GM12878 (cell line): Measurements from ENCODE around the gene ADAMTSL3. TPM values are rescaled to one million over a fixed set of nuclear protein-coding genes. Genes with fewer than 3 reads are reported as not detected.

Experiments used
- ATAC-seq: fragments of 200-7000 bp; cut with Tn5 transposase; 3 replicates; pipeline ENCODE4 v1.9.1; 2020; ENCODE audit warnings: mild to moderate bottlenecking, moderate library complexity
- BruUV-seq: library from RNA; stranded (reverse); fragments of 400-500 nt; replicated peaks from 2 replicates; lab custom pipeline; 2021; lab: Mats Ljungman, UMichigan
- CTCF ChIA-PET: fragments of 300-600 bp; sonication (Branson Sonifier 250); formaldehyde crosslinking; extraction: SDS; loops from one replicate; lab custom pipeline; 2021; ENCODE audit warnings: inconsistent platforms; lab: Yijun Ruan, JAX
- POLR2A ChIA-PET: fragments of 350-600 bp; formaldehyde crosslinking; extraction: SDS; loops from one replicate; lab custom pipeline; 2021; ENCODE audit warnings: inconsistent platforms; lab: Charles Lee
- RAD21 ChIA-PET: fragments of 300-600 bp; sonication (Branson Sonifier 250); formaldehyde crosslinking; loops from one replicate; lab custom pipeline; 2023; ENCODE audit warnings: antibody characterized with exemption; ENCODE audit not compliant: unreplicated experiment; lab: Charles Lee
- SMC1A ChIA-PET: fragments of 300-600 bp; sonication (Branson Sonifier 250); formaldehyde crosslinking; loops from one replicate; lab custom pipeline; 2023; ENCODE audit not compliant: unreplicated experiment, uncharacterized antibody; lab: Charles Lee
- DNase-seq: peaks from one replicate; pipeline ENCODE4 v3.0.0-alpha.2; 2011; ENCODE audit warnings: low read depth, low spot score
- FAIRE-seq: peaks from 3 replicates; lab custom pipeline; 2011; peaks lifted over from hg19 to GRCh38; lab: Jason Lieb, UNC
- H2AFZ ChIP-seq: 2 replicates; pipeline ENCODE4 v1.6.0; 2011; ENCODE audit warnings: low read depth, low read length, control low read depth; ENCODE audit not compliant: control insufficient read depth
- H3K27ac ChIP-seq: 2 replicates; pipeline ENCODE4 v1.5.1; 2011; ENCODE audit warnings: control low read depth; ENCODE audit not compliant: control insufficient read depth, insufficient read depth
- H3K27me3 ChIP-seq, 2 experiments: replicated peaks in 1 of 2; 2 replicates each; pipeline versions ENCODE4 v1.6.0 to v1.6.1; 2011; ENCODE audit warnings: low read length in 1 of 2; ENCODE audit not compliant: control insufficient read depth in 2 of 2, insufficient read depth in 2 of 2
- H3K36me3 ChIP-seq, 2 experiments: 2 replicates each; pipeline ENCODE4 v1.5.1; 2011; ENCODE audit warnings: low read length in 1 of 2; ENCODE audit not compliant: control insufficient read depth in 2 of 2, insufficient read depth in 2 of 2
- H3K4me1 ChIP-seq: 2 replicates; pipeline ENCODE4 v1.6.1; 2011; ENCODE audit warnings: mild to moderate bottlenecking, low read length, moderate library complexity, mixed read lengths; ENCODE audit not compliant: control insufficient read depth, insufficient read depth
- H3K4me2 ChIP-seq: 2 replicates; pipeline ENCODE4 v1.6.0; 2011; ENCODE audit warnings: control low read depth; ENCODE audit not compliant: control insufficient read depth, insufficient read depth
- H3K4me3 ChIP-seq: fragments of 200-600 bp; sonication (generic); 2 replicates; pipeline ENCODE4 v1.5.1; 2016
- H3K79me2 ChIP-seq: 2 replicates; pipeline ENCODE4 v1.6.0; 2011; ENCODE audit warnings: low read length; ENCODE audit not compliant: control insufficient read depth, insufficient read depth
- H3K9ac ChIP-seq: 2 replicates; pipeline ENCODE4 v1.8.0; 2011; ENCODE audit warnings: low read length, control low read depth, mixed read lengths; ENCODE audit not compliant: control insufficient read depth, insufficient read depth
- H3K9me3 ChIP-seq: replicated peaks from 3 replicates; pipeline ENCODE4 v1.5.1; 2011; ENCODE audit warnings: mild to moderate bottlenecking, low read length; ENCODE audit not compliant: control insufficient read depth, insufficient read depth
- H4K20me1 ChIP-seq: 2 replicates; pipeline ENCODE4 v1.6.0; 2011; ENCODE audit not compliant: control insufficient read depth, insufficient read depth
- CHD1 ChIP-seq: IDR thresholded peaks from 2 replicates; pipeline ENCODE4 v1.6.1; 2012; ENCODE audit warnings: low read depth, low read length, improper control_type of control experiment
- EGR1 ChIP-seq, 2 experiments: IDR thresholded peaks; 1 replicate in 1 of 2; 2 replicates in 1 of 2; pipeline ENCODE4 v1.6.1; 2011 to 2012; ENCODE audit warnings: low read depth in 2 of 2, low read length in 2 of 2, borderline replicate concordance in 1 of 2, mild to moderate bottlenecking in 1 of 2, moderate library complexity in 1 of 2
- GABPA ChIP-seq: IDR thresholded peaks from 2 replicates; pipeline ENCODE4 v1.6.1; 2014; ENCODE audit warnings: antibody characterized with exemption, low read depth, mild to moderate bottlenecking, inconsistent platforms
- IRF4 ChIP-seq: IDR thresholded peaks from 2 replicates; pipeline ENCODE4 v1.6.1; 2011; ENCODE audit warnings: low read depth, low read length
- MYC ChIP-seq: IDR thresholded peaks from 2 replicates; pipeline ENCODE4 v1.6.1; 2011; ENCODE audit warnings: mild to moderate bottlenecking, low read length, moderate library complexity, inconsistent platforms; ENCODE audit not compliant: insufficient read depth, insufficient replicate concordance, insufficient read length, severe bottlenecking
- NR2F1 ChIP-seq: fragments of 450-650 bp; conservative IDR thresholded peaks from 2 replicates; pipeline ENCODE4 v1.6.1; 2017; ENCODE audit warnings: mild to moderate bottlenecking
- NRF1 ChIP-seq: conservative IDR thresholded peaks from 2 replicates; pipeline ENCODE4 v1.6.1; 2011; ENCODE audit warnings: mild to moderate bottlenecking, low read depth, low read length, improper control_type of control experiment
- RBBP5 ChIP-seq: fragments of 200-600 bp; sonication (generic); conservative IDR thresholded peaks from 2 replicates; pipeline ENCODE4 v1.6.1; 2016
- TCF7 ChIP-seq: IDR thresholded peaks from 2 replicates; pipeline ENCODE4 v1.6.1; 2014; ENCODE audit warnings: antibody characterized with exemption, borderline replicate concordance
- ZBED1 ChIP-seq: IDR thresholded peaks from 2 replicates; pipeline ENCODE4 v1.6.1; 2016; ENCODE audit warnings: borderline replicate concordance
- WGBS: methylation state at CpG from one replicate; pipeline ENCODE4 v1.1.6; 2016; ENCODE audit warnings: low lambda C conversion rate; ENCODE audit not compliant: insufficient replicate concordance, insufficient coverage; ENCODE audit errors: missing lambda C conversion rate; 5-methylcytosine and 5-hydroxymethylcytosine counted together
- in situ Hi-C: fragments of 300-500 bp; cut with MboI; formaldehyde crosslinking; loops from 9 replicates; pipeline ENCODE4 v1.14.3; 2018; ENCODE audit warnings: mixed read lengths
- intact Hi-C: fragments of 100-400 bp; cut with micrococcal nuclease; formaldehyde crosslinking; loops from one replicate; pipeline ENCODE4 v1.14.2; 2022; ENCODE audit not compliant: unreplicated experiment
- polyA plus RNA-seq, 11 experiments: library from polyadenylated mRNA; depleted of rRNA in 4 of 11; unstranded in 6 of 11; stranded (reverse) in 5 of 11; fragments of >200 nt; fragmentation: Nextera tagmentation in 4 of 11; fragmentation: Illumina TruSeq in 1 of 11; extraction: Ambion mirVana in 4 of 11; extraction: Trizol in 1 of 11; gene quantifications; 1 replicate in 1 of 11; 2 replicates in 10 of 11; pipeline versions ENCODE4 v1.2.1 to v1.2.3, GENCODE V29; 2011 to 2016; ENCODE audit warnings: inconsistent platforms in 2 of 11, missing spikeins in 2 of 11, low read depth in 1 of 11
- total RNA-seq, 4 experiments: library from RNA; depleted of rRNA in 3 of 4; stranded (reverse); fragments of >200 nt in 3 of 4; fragmentation: Illumina TruSeq in 1 of 4; extraction: Trizol in 1 of 4; gene quantifications; 2 replicates each; pipeline versions ENCODE4 v1.2.1 to v1.2.3, GENCODE V29; 2013 to 2021
- TF ChIP-seq, protein P1 (sequence below): IDR thresholded peaks from 2 replicates; pipeline ENCODE4 v1.6.1; 2012; ENCODE audit warnings: low read depth, low read length, improper control_type of control experiment
- TF ChIP-seq, protein P2 (sequence below): IDR thresholded peaks from 2 replicates; pipeline ENCODE4 v1.6.1; 2012; ENCODE audit warnings: low read depth, low read length, improper control_type of control experiment
- TF ChIP-seq, protein P3 (sequence below): fragments of 450-650 bp; IDR thresholded peaks from 2 replicates; pipeline ENCODE4 v1.6.1; 2018; ENCODE audit warnings: borderline replicate concordance, mild to moderate bottlenecking; ENCODE audit not compliant: partially characterized antibody
- TF ChIP-seq, protein P4 (sequence below): fragments of 450-650 bp; formaldehyde crosslinking; IDR thresholded peaks from 2 replicates; pipeline ENCODE4 v1.4.0; 2022; ENCODE audit warnings: mild to moderate bottlenecking, moderate library complexity
- TF ChIP-seq, protein P5 (sequence below): fragments of 450-650 bp; IDR thresholded peaks from 2 replicates; pipeline ENCODE4 v1.6.1; 2017; ENCODE audit warnings: mild to moderate bottlenecking

ADAMTSL3 gene
- total and polyA plus RNA-seq, 10 of the 15 experiments (the other 5 are each of a cell fraction or from before 2014, with no cell fraction given) = 0.01 to 0.28 (median 0.13) TPM

DNA sequence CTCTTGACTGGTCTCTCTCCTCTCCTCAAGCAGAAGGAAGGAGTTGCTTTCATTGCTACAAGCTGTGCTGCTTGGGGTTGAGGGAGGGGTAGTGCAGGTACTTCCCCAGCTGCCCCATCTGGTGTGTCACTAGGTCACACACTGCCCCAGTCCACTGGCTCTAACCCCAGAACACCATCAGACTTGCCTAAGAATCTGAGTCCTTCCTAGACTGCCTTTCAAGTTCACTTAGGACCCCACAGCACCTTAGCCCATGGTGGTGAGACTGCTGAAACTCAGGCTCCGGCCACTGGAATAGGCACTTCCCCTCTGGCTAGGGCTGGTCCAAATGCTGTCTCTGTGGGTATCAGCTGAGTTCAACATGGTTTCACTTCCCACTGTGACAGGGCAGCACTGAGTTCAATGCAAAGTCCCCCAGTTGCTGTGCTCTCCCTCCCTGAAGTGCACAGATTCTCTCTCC is 301.9 kb downstream of the ADAMTSL3 start:
- no peak overlapping the region for H3K4me3 ChIP-seq
- no peaks in the 10 kb centered on the region for H3K27me3 ChIP-seq
- SMC1A ChIA-PET = interaction anchor here (0.9 to 3.3 kb wide), 9 partner anchors 10 to 40 kb away, joined by 3 to 21 read pairs (median 5); no protein-coding TSS in a partner anchor
- POLR2A ChIA-PET = interaction anchor here (1.1 to 1.5 kb wide), 2 partner anchors 28 to 29 kb away, joined by 3 to 6 read pairs; no protein-coding TSS in a partner anchor
- intact Hi-C loops (no loop called here), in situ Hi-C loops (no loop called here)
- peak overlapping the region; percentile 80 for H3K27ac ChIP-seq
- no peaks in the 10 kb centered on the region for H4K20me1 ChIP-seq
- peak overlapping the region; percentile 50 for H3K9ac ChIP-seq
- 0% methylated on average over 1 of the region's 1 CpG for WGBS
- FAIRE-seq (peak; percentile 99), DNase-seq (peak; percentile 87), ATAC-seq (peak; percentile 99)
- H3K4me2 ChIP-seq = peak overlapping the region; percentile 96
- RAD21 ChIA-PET = interaction anchor here (0.7 to 1.8 kb wide), 7 partner anchors 9 to 38 kb away, joined by 3 to 9 read pairs (median 6); no protein-coding TSS in a partner anchor
- H3K79me2 ChIP-seq = no peaks in the 10 kb centered on the region
- peaks cover 22% of the 10 kb centered on the region for H3K4me1 ChIP-seq
- H3K9me3 ChIP-seq = no peaks in the 10 kb centered on the region
- CTCF ChIA-PET = interaction anchor here (0.6 to 3.5 kb wide), 7 partner anchors 13 to 38 kb away, joined by 3 to 15 read pairs (median 3); no protein-coding TSS in a partner anchor
- H2AFZ ChIP-seq = peak overlapping the region; percentile 77
- no TSS peak for BruUV-seq
- H3K36me3 ChIP-seq = no peaks in the 10 kb centered on the region
- no peak for TF ChIP-seq EGR1 (IDR thresholded peaks at IDR 0.05; ENCODE audit: borderline replicate concordance in 1 of 2, low read depth in 2 of 2, low read length in 2 of 2)
- TF ChIP-seq TCF7 = no peak
- TF ChIP-seq GABPA = no peak
- TF ChIP-seq, protein P1, sequence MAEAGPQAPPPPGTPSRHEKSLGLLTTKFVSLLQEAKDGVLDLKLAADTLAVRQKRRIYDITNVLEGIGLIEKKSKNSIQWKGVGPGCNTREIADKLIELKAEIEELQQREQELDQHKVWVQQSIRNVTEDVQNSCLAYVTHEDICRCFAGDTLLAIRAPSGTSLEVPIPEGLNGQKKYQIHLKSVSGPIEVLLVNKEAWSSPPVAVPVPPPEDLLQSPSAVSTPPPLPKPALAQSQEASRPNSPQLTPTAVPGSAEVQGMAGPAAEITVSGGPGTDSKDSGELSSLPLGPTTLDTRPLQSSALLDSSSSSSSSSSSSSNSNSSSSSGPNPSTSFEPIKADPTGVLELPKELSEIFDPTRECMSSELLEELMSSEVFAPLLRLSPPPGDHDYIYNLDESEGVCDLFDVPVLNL = no peak
- TF ChIP-seq MYC = no peak
- TF ChIP-seq, protein P2, sequence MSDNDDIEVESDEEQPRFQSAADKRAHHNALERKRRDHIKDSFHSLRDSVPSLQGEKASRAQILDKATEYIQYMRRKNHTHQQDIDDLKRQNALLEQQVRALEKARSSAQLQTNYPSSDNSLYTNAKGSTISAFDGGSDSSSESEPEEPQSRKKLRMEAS = no peak
- no peak for TF ChIP-seq NRF1
- TF ChIP-seq, protein P3, sequence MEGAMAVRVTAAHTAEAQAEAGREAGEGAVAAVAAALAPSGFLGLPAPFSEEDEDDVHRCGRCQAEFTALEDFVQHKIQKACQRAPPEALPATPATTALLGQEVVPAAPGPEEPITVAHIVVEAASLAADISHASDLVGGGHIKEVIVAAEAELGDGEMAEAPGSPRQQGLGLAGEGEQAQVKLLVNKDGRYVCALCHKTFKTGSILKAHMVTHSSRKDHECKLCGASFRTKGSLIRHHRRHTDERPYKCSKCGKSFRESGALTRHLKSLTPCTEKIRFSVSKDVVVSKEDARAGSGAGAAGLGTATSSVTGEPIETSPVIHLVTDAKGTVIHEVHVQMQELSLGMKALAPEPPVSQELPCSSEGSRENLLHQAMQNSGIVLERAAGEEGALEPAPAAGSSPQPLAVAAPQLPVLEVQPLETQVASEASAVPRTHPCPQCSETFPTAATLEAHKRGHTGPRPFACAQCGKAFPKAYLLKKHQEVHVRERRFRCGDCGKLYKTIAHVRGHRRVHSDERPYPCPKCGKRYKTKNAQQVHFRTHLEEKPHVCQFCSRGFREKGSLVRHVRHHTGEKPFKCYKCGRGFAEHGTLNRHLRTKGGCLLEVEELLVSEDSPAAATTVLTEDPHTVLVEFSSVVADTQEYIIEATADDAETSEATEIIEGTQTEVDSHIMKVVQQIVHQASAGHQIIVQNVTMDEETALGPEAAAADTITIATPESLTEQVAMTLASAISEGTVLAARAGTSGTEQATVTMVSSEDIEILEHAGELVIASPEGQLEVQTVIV = no peak
- TF ChIP-seq RBBP5 = no peak
- no peak for TF ChIP-seq CHD1
- TF ChIP-seq IRF4 = peak; percentile 96
- TF ChIP-seq, protein P4, sequence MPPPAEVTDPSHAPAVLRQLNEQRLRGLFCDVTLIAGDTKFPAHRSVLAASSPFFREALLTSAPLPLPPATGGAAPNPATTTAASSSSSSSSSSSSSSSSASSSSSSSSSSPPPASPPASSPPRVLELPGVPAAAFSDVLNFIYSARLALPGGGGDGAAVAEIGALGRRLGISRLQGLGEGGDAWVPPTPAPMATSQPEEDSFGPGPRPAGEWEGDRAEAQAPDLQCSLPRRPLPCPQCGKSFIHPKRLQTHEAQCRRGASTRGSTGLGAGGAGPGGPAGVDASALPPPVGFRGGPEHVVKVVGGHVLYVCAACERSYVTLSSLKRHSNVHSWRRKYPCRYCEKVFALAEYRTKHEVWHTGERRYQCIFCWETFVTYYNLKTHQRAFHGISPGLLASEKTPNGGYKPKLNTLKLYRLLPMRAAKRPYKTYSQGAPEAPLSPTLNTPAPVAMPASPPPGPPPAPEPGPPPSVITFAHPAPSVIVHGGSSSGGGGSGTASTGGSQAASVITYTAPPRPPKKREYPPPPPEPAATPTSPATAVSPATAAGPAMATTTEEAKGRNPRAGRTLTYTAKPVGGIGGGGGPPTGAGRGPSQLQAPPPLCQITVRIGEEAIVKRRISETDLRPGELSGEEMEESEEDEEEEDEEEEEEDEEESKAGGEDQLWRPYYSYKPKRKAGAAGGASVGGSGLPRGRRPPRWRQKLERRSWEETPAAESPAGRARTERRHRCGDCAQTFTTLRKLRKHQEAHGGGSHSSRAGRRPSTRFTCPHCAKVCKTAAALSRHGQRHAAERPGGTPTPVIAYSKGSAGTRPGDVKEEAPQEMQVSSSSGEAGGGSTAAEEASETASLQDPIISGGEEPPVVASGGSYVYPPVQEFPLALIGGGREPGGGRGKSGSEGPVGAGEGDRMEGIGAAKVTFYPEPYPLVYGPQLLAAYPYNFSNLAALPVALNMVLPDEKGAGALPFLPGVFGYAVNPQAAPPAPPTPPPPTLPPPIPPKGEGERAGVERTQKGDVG (CRISPR knock-in tag) = no peak
- peak; percentile 66 for TF ChIP-seq NR2F1
- TF ChIP-seq ZBED1 = peak; percentile 64; the same call in 1 of the 2 replicates
- TF ChIP-seq, protein P5, sequence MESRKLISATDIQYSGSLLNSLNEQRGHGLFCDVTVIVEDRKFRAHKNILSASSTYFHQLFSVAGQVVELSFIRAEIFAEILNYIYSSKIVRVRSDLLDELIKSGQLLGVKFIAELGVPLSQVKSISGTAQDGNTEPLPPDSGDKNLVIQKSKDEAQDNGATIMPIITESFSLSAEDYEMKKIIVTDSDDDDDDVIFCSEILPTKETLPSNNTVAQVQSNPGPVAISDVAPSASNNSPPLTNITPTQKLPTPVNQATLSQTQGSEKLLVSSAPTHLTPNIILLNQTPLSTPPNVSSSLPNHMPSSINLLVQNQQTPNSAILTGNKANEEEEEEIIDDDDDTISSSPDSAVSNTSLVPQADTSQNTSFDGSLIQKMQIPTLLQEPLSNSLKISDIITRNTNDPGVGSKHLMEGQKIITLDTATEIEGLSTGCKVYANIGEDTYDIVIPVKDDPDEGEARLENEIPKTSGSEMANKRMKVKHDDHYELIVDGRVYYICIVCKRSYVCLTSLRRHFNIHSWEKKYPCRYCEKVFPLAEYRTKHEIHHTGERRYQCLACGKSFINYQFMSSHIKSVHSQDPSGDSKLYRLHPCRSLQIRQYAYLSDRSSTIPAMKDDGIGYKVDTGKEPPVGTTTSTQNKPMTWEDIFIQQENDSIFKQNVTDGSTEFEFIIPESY = no peak
